Measurements from ENCODE around the gene HLA-DQA1. TPM values are rescaled to one million over a fixed set of nuclear protein-coding genes. Genes with fewer than 3 reads are reported as not detected.
"Not testable (repeated sequence)": the region's sequence is repeated elsewhere in the genome, so short reads cannot be mapped to it uniquely, and the experiment has no call there.

HLA-DQA1 gene
- total and polyA plus RNA-seq, 9 donors: 1.5 to 3.3 (median 2.7) TPM

GRCh38 chr6:32668226-32668747 is 31.1 kb downstream of the HLA-DQA1 start:
- Histone ChIP-seq H3K36me3 (ENCODE audit: control insufficient read depth, insufficient read depth, low read length) (no peaks in the 10 kb centered on the region), H3K27ac (ENCODE audit: low read length) (peak overlapping the region; percentile 7), H3K4me1 (ENCODE audit: control insufficient read depth, insufficient read depth, low read length) (no peaks in the 10 kb centered on the region), H3K4me3 (ENCODE audit: low read length) (no peak overlapping the region), H3K27me3 (ENCODE audit: control insufficient read depth, insufficient read depth, low read length) (peaks cover 9% of the 10 kb centered on the region), H3K9me3 (replicated peaks; ENCODE audit: control insufficient read depth, low read depth, low read length) (no peaks in the 10 kb centered on the region)
- peak; percentile 49 for DNase-seq
- WGBS (ENCODE audit: insufficient coverage): 42% methylated on average over 2 of the region's 5 CpGs

GRCh38 chr6:32669240-32669639 is 32.0 kb downstream of the HLA-DQA1 start:
- WGBS (ENCODE audit: insufficient coverage): no CpG with 5 or more reads among the region's 4 CpGs
- no peaks in the 10 kb centered on the region for H3K4me1 ChIP-seq (ENCODE audit: control insufficient read depth, insufficient read depth, low read length)
- H3K27ac ChIP-seq (ENCODE audit: low read length): no peak overlapping the region
- H3K36me3 ChIP-seq (ENCODE audit: control insufficient read depth, insufficient read depth, low read length): no peaks in the 10 kb centered on the region
- no peak for DNase-seq
- H3K27me3 ChIP-seq (ENCODE audit: control insufficient read depth, insufficient read depth, low read length): peaks cover 9% of the 10 kb centered on the region
- no peak overlapping the region for H3K4me3 ChIP-seq (ENCODE audit: low read length)
- no peaks in the 10 kb centered on the region for H3K9me3 ChIP-seq (replicated peaks; ENCODE audit: control insufficient read depth, low read depth, low read length)

GRCh38 chr6:32669893-32670292 is 32.7 kb downstream of the HLA-DQA1 start:
- Histone ChIP-seq H3K27ac (ENCODE audit: low read length) (no peak overlapping the region), H3K27me3 (ENCODE audit: control insufficient read depth, insufficient read depth, low read length) (peaks cover 7% of the 10 kb centered on the region), H3K9me3 (replicated peaks; ENCODE audit: control insufficient read depth, low read depth, low read length) (no peaks in the 10 kb centered on the region), H3K4me3 (ENCODE audit: low read length) (no peak overlapping the region), H3K4me1 (ENCODE audit: control insufficient read depth, insufficient read depth, low read length) (no peaks in the 10 kb centered on the region), H3K36me3 (ENCODE audit: control insufficient read depth, insufficient read depth, low read length) (no peaks in the 10 kb centered on the region)
- no peak for DNase-seq

GRCh38 chr6:32671908-32672307 is 34.7 kb downstream of the HLA-DQA1 start:
- not testable (repeated sequence) for H3K27ac ChIP-seq (ENCODE audit: low read length); H3K9me3 ChIP-seq (replicated peaks; ENCODE audit: control insufficient read depth, low read depth, low read length); H3K27me3 ChIP-seq (ENCODE audit: control insufficient read depth, insufficient read depth, low read length); DNase-seq; H3K4me1 ChIP-seq (ENCODE audit: control insufficient read depth, insufficient read depth, low read length); H3K4me3 ChIP-seq (ENCODE audit: low read length); H3K36me3 ChIP-seq (ENCODE audit: control insufficient read depth, insufficient read depth, low read length)
- WGBS (ENCODE audit: insufficient coverage): no CpG with 5 or more reads among the region's 2 CpGs

GRCh38 chr6:32674123-32674522 is 36.9 kb downstream of the HLA-DQA1 start:
- no CpG with 5 or more reads among the region's 7 CpGs for WGBS (ENCODE audit: insufficient coverage)
- H3K9me3 ChIP-seq (replicated peaks; ENCODE audit: control insufficient read depth, low read depth, low read length); H3K4me1 ChIP-seq (ENCODE audit: control insufficient read depth, insufficient read depth, low read length); H3K27ac ChIP-seq (ENCODE audit: low read length); H3K4me3 ChIP-seq (ENCODE audit: low read length); DNase-seq; H3K36me3 ChIP-seq (ENCODE audit: control insufficient read depth, insufficient read depth, low read length); H3K27me3 ChIP-seq (ENCODE audit: control insufficient read depth, insufficient read depth, low read length): not testable (repeated sequence)

- Histone ChIP-seq H3K27ac (ENCODE audit: low read length) (no peak overlapping the region), H3K9me3 (replicated peaks; ENCODE audit: control insufficient read depth, low read depth, low read length) (no peaks in the 10 kb centered on the region), H3K36me3 (ENCODE audit: control insufficient read depth, insufficient read depth, low read length) (no peaks in the 10 kb centered on the region), H3K4me1 (ENCODE audit: control insufficient read depth, insufficient read depth, low read length) (no peaks in the 10 kb centered on the region), H3K4me3 (ENCODE audit: low read length) (no peak overlapping the region), H3K27me3 (ENCODE audit: control insufficient read depth, insufficient read depth, low read length) (peaks cover 2% of the 10 kb centered on the region)
- no peak for DNase-seq
- WGBS (ENCODE audit: insufficient coverage): 40% methylated on average over 2 of the region's 4 CpGs
Measured at GRCh38 chr6:32679492-32679891, 42.3 kb downstream of the HLA-DQA1 start.

- Histone ChIP-seq H3K27me3 (ENCODE audit: control insufficient read depth, insufficient read depth, low read length) (peaks cover 2% of the 10 kb centered on the region), H3K4me1 (ENCODE audit: control insufficient read depth, insufficient read depth, low read length) (no peaks in the 10 kb centered on the region)
- no CpG with 5 or more reads among the region's 1 CpG for WGBS (ENCODE audit: insufficient coverage)
Measured at GRCh38 chr6:32680055-32680454, 42.8 kb downstream of the HLA-DQA1 start.

GRCh38 chr6:32684246-32684645 is 47.0 kb downstream of the HLA-DQA1 start:
- WGBS (ENCODE audit: insufficient coverage): no CpG with 5 or more reads among the region's 3 CpGs
- Histone ChIP-seq H3K27me3 (ENCODE audit: control insufficient read depth, insufficient read depth, low read length) (peaks cover 4% of the 10 kb centered on the region), H3K4me1 (ENCODE audit: control insufficient read depth, insufficient read depth, low read length) (no peaks in the 10 kb centered on the region), H3K27ac (ENCODE audit: low read length) (no peak overlapping the region), H3K9me3 (replicated peaks; ENCODE audit: control insufficient read depth, low read depth, low read length) (no peaks in the 10 kb centered on the region), H3K4me3 (ENCODE audit: low read length) (no peak overlapping the region), H3K36me3 (ENCODE audit: control insufficient read depth, insufficient read depth, low read length) (no peaks in the 10 kb centered on the region)
- no peak for DNase-seq

More at GRCh38 chr6:32680055-32680454, 42.8 kb downstream of the HLA-DQA1 start:
- no peaks in the 10 kb centered on the region for H3K9me3 ChIP-seq (replicated peaks; ENCODE audit: control insufficient read depth, low read depth, low read length)
- no peak overlapping the region for H3K4me3 ChIP-seq (ENCODE audit: low read length)
- H3K36me3 ChIP-seq (ENCODE audit: control insufficient read depth, insufficient read depth, low read length): no peaks in the 10 kb centered on the region
- H3K27ac ChIP-seq (ENCODE audit: low read length): no peak overlapping the region
- DNase-seq: no peak

GRCh38 chr6:32685603-32686002 is 48.4 kb downstream of the HLA-DQA1 start:
- peak; percentile 42 for DNase-seq
- Histone ChIP-seq H3K4me1 (ENCODE audit: control insufficient read depth, insufficient read depth, low read length) (no peaks in the 10 kb centered on the region), H3K9me3 (replicated peaks; ENCODE audit: control insufficient read depth, low read depth, low read length) (no peaks in the 10 kb centered on the region), H3K36me3 (ENCODE audit: control insufficient read depth, insufficient read depth, low read length) (no peaks in the 10 kb centered on the region), H3K27me3 (ENCODE audit: control insufficient read depth, insufficient read depth, low read length) (peaks cover 4% of the 10 kb centered on the region), H3K4me3 (ENCODE audit: low read length) (no peak overlapping the region), H3K27ac (ENCODE audit: low read length) (no peak overlapping the region)
- no CpG with 5 or more reads among the region's 1 CpG for WGBS (ENCODE audit: insufficient coverage)

GRCh38 chr6:32689531-32690501 is 52.6 kb downstream of the HLA-DQA1 start:
- peak; percentile 18 for DNase-seq
- no peak overlapping the region for H3K27ac ChIP-seq (ENCODE audit: low read length)
- H3K27me3 ChIP-seq (ENCODE audit: control insufficient read depth, insufficient read depth, low read length): peaks cover 2% of the 10 kb centered on the region
- no peaks in the 10 kb centered on the region for H3K36me3 ChIP-seq (ENCODE audit: control insufficient read depth, insufficient read depth, low read length)
- WGBS (ENCODE audit: insufficient coverage): 67% methylated on average over 1 of the region's 5 CpGs
- no peaks in the 10 kb centered on the region for H3K4me1 ChIP-seq (ENCODE audit: control insufficient read depth, insufficient read depth, low read length)
- H3K4me3 ChIP-seq (ENCODE audit: low read length): no peak overlapping the region
- H3K9me3 ChIP-seq (replicated peaks; ENCODE audit: control insufficient read depth, low read depth, low read length): no peaks in the 10 kb centered on the region

All from muscle of leg (tissue), 11 donors.